GM19043 (cell line): Measurements from ENCODE around the gene BAK1.
"Not testable (repeated sequence)": the region's sequence is repeated elsewhere in the genome, so short reads cannot be mapped to it uniquely, and the experiment has no call there.

Source experiments
- ATAC-seq: cut with Tn5 transposase; IDR thresholded peaks from one replicate; pipeline ENCODE4 v1.9.1; 2021; ENCODE audit warnings: low read depth; ENCODE audit not compliant: unreplicated experiment

Gene BAK1

DNA sequence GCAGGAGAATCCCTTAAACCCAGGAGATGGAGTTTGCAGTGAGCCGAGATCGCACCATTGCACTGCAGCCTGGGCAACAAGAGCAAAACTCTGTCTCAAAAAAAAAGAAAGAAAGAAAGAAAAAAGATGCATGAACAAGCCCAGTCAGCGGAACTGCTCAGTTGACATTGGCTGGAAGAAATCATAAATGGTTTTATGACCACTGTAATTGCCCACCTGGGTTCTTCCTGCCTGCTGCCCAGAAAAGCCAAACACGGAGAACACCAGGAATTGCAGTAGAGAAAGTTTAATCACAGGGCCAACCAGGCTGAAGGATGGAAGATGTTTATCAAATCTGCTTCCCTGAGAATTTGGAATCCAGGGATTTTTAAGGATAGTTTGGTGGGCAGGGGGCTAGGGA is 22.7 kb downstream of the BAK1 start:
- ATAC-seq = no peak

DNA sequence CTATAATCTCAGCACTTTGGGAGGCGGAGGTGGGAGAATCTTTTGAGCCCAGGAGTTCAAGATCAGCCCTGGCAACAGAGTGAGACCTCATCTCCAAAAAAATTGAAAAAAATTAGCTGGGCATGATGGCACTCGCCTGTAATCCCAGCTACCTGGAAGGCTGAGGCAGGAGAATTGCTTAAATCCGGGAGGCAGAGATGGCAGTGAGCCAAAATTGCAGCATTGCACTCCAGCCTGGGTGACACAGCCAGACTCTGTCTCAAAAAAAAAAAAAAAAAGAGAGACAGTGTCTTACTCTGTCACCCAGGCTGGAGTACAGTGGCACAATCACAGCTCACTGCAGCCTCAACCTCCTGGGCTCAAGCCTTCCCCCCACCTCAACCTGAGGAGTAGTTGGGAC is 27.2 kb downstream of the BAK1 start:
- ATAC-seq = not testable (repeated sequence)

DNA sequence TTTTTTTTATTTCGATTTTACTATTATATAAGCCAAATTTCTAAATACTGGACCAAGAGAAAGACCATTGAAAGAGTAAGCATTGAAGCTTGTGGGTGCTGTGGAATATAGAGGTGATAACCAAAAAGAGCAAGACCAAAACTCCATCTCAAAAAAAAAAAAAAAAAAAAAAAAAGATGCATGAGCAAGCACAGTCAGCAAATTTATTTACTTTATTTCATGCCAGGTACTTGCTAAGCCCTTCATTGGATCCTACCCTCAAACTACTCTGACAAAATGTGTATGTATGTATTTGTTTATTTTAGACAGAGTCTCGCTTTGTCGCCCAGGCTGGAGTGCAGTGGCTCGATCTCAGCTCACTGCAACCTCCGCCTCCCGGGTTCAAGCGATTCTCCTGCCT is 27.8 kb downstream of the BAK1 start:
- ATAC-seq = no peak

DNA sequence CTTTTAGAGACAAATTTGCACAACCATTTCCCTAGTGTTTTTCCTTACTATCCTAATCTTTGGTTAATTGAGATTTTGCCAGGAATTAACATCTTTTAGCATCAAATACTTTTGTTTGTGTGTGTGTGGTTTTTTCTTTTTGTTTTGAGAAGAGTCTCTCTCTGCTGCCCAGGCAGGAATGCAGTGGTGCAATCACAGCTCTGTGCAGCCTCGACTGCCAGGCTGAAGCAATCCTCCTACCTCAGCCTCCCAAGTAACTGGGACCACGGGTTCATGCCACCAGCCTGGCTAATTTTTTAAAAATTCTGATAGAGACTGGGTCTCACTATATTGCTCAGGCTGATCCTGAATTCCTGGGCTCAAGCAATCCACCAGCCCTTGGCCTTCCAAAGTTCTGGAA is 28.5 kb downstream of the BAK1 start:
- ATAC-seq = no peak

DNA sequence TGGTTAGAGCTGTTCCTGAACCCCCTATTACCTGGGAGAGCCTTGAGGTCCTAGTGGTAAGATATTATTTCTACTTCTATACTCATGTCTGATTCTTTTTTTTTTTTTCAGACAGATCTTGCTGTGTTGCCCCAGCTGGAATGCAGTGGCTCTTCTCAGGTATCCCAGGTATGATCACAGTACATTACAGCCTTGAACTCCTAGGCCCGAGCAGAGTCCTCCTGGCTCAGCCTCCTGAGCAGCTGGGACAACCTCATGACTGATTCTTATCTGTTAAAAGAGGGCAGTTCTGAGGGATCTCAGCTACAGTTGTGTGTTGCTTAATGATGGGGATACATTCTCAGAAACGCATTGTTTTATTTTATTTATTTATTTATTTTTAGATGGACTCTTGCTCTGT is 30.2 kb downstream of the BAK1 start:
- no peak for ATAC-seq

DNA sequence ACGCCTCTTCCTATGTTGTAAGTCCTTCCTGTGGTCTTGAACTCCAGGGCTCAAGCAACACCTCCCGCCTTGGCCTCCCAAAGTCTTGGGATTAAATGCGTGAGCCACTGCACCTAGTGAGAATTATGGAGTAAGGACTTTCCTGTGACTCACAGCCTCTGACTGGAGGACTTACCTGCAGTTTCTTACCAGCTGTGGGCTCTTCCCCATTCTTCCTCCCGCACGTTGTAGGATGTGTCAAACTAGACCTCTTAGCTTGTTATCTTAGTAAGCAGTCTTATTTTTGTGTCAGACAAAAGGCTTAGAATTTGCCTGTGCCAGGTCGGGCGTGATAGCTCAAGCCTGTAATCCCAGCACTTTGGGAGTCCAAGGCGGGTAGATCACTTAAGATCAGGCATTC is 30.9 kb downstream of the BAK1 start:
- ATAC-seq = no peak

DNA sequence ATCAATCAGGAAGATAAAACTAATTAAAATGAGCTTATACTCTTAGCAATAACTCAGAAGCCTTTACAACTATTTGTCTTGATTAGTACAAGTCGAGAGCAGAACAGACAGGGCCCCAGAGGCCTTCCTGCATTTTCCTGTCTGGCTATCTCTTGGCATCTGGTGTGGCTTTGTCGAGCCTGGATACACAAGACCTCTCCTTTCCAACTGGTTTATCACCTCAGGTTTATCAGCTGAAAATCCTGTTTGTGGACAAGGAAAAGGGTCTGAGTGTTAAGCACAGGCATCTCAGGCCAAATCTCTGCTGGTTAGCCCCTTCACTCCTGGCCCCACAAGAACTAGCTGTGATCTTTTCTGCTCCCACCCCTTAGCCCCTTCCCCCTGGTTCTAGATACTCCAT is 32.6 kb downstream of the BAK1 start:
- no peak for ATAC-seq

DNA sequence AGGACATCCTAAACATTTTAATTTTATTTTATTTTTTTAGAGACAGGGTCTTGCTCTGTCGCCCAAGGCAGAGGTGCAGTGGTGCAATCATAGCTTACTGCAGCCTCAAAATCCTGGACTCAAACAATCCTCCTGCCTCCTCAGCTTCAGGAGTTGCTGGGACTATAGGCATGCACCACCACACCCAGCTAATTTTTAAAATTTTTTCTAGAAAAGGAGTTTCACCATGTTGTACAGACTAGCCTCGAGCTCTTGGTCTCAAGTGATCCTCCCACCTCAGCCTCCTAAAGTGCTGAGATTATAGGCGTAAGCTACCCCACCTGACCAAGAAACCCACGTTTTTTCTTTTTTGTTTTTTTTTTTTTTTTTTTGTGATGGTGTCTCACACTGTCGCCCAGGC is 33.3 kb downstream of the BAK1 start:
- ATAC-seq = no peak

DNA sequence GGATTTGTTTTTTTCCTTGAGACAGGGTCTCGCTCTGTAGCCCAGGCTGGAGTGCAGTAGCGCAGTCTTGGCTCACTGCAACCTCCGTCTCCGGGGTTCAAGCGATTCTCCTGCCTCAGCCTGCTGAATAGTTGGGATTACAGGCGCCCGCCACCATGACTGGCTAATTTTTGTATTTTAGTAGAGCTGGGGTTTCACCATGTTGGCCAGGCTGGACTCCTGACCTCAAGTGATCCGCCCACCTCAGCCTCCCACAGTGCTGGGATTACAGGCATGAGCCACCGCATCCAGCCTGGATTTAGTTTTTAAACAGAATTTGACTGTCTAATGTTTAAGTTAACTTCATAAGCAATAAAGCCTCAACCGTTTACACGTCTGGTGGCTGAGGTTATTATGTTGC is 34.8 kb downstream of the BAK1 start:
- ATAC-seq = not testable (repeated sequence)

DNA sequence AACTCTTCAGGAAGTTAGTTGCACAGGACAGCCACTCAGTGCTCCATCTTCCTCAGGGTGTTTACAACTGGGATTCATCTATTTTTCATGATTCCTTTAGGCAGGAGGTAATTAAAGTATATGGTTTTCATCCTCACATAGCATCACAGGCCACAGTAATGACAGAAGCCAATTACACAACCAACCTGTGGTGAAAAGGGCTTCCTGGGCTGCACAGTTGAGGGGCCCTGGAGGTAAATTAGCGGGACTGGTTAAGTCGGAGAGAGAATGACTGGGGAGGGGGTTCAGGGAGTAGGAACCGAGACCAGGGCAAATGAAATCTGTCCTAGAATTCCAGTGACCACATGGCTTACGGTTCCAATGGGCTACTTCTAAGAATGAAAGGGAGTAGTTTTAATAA is 37.0 kb downstream of the BAK1 start:
- ATAC-seq = no peak

DNA sequence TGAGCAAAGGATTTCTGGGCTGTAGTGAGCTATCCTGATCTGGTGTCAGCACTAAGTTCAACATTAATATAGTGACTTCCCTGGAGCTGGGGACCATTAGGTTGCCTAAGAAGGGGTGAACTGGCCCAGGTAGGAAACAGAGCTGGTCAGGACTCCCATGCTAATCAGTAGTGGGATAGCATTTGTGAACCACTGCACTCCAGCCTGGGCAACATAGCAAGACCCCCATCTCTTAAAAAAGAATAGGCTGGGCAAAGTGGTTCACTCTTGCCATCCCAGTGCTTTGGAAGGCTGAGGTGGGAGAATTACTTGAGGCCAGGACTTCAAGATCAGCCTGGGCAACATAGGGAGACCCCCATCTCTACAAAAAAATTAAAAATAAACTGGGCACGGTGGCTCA is 39.3 kb downstream of the BAK1 start:
- no peak for ATAC-seq

DNA sequence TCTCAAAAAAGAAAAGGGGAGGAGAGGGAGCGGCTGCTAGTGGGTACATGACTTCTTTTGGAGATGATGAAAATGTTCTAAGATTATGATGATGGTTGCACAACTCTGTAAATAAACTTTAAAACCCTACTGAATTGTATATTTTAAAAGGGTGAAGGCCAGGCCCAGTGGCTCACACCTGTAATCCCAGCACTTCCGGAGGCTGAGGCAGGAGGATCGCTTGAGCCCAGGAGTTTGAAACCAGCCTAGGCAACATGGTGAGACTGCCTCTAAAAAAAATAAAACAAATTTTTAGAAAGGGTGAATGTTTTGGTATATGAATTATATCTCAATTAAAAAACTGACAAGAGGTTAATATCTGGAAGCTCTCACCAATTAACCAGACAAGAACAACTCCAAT is 45.4 kb downstream of the BAK1 start:
- ATAC-seq = no peak

DNA sequence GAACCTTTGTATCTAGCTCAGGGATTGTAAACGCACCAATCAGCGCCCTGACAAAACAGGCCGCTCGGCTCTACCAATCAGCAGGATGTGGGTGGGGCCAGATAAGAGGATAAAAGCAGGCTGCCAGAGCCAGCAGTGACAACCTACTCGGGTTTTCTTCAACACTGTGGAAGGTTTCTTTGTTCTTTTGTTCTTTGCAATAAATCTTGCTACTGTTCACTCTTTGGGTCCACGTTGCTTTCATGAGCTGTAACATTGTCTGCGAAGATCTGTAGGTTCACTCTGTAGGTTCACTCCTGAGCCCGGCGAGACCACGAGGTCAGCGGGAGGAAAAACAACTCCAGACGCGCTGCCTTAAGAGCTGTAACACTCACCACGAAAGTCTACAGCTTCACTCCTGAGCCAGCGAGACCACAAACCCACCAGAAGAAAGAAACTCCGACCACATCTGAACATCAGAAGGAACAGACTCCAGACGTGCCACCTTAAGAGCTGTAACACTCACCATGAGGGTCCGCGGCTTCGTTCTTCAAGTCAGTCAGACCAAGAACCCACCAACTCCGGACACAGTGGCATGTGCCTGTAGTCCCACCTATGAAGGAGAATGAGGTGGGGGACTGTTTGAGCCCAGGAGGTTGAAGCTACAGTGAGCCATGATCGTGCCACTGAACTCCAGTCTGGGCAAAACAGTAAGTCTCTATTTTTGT is 46.8 kb downstream of the BAK1 start:
- ATAC-seq = not testable (repeated sequence)

DNA sequence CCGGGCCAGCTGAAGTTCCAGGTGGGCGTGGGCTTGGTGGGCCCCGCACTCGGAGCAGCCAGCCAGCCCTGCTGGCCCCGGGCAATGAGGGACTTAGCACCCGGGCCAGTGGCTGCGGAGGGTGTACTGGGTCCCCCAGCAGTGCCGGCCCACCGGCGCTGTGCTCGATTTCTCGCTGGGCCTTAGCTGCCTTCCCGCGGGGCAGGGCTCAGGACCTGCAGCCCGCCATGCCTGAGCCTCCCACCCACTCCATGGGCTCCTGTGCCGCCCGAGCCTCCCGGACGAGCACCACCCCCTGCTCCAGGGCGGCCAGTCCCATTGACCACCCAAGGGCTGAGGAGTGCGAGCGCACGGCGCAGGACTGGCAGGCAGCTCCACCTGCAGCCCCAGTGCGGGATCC is 47.6 kb downstream of the BAK1 start:
- ATAC-seq = not testable (repeated sequence)

DNA sequence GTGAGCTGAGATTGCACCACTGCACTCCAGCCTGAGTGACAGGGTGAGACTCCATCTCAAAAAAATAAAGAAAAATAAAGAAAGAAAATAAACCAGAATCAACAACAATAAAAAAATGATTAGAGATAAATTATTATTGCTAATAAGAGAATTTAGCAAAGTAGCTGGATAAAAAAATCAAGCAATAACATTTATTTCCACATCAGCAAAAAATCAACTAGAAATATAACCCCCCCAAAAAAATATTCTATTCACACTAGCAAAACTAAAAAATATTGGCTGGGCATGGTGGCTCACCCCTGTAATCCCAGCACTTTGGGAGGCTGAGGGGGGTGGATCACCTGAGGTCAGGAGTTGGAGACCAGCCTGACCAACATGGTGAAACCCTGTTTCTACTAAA is 49.5 kb downstream of the BAK1 start:
- ATAC-seq = not testable (repeated sequence)
